ENCODE measurements around the gene TOPBP1.

GRCh38 chr3:133701435-133702358, 40.0 kb upstream of the TOPBP1 start:
- TF ChIP-seq CTCF (IDR thresholded peaks at IDR 0.05; ENCODE audit: insufficient read depth, low read depth, low read length): no peak
- no peak for TF ChIP-seq EZH2 (IDR thresholded peaks at IDR 0.05; ENCODE audit: insufficient read depth, low read length)
